WERI-Rb-1 (cell line): ENCODE measurements around the gene OSBPL5.

Experiments used
- DNase-seq: peaks from one replicate; pipeline ENCODE4 v3.0.0-alpha.2; 2020
- H3K27ac ChIP-seq: fragments of 250-450 bp; sonication (Bioruptor Pico); 2 replicates; pipeline ENCODE4 v1.5.1; 2020; ENCODE audit warnings: mild to moderate bottlenecking, moderate library complexity
- H3K27me3 ChIP-seq: fragments of 250-450 bp; sonication (Bioruptor Pico); 2 replicates; pipeline ENCODE4 v1.5.1; 2021; ENCODE audit warnings: mild to moderate bottlenecking, low read depth, moderate library complexity; ENCODE audit not compliant: insufficient read depth, severe bottlenecking
- H3K36me3 ChIP-seq: fragments of 250-450 bp; sonication (Bioruptor Pico); 2 replicates; pipeline ENCODE4 v1.5.1; 2020; ENCODE audit warnings: mild to moderate bottlenecking, moderate library complexity
- H3K4me3 ChIP-seq: 2 replicates; pipeline ENCODE4 v1.5.1; 2011; ENCODE audit warnings: low read depth, mild to moderate bottlenecking, control low read depth, low read length
- H3K9me3 ChIP-seq: fragments of 250-450 bp; sonication (Bioruptor Pico); 2 replicates; pipeline ENCODE4 v1.5.1; 2021; ENCODE audit warnings: mild to moderate bottlenecking, moderate library complexity; ENCODE audit not compliant: severe bottlenecking
- CTCF ChIP-seq: IDR thresholded peaks from 2 replicates; pipeline ENCODE4 v1.5.1; 2011; ENCODE audit warnings: low read depth, mild to moderate bottlenecking, control low read depth, inconsistent platforms, low read length

The OSBPL5 gene

GRCh38 chr11:3159296-3160190 lies 5.6 kb downstream of the OSBPL5 start:
- no peak for DNase-seq
- Histone ChIP-seq H3K4me3 (peak overlapping the region; percentile 40), H3K36me3 (no peaks in the 10 kb centered on the region), H3K27me3 (no peaks in the 10 kb centered on the region), H3K27ac (no peak overlapping the region), H3K9me3 (no peaks in the 10 kb centered on the region)
- no peak for TF ChIP-seq CTCF

GRCh38 chr11:3158821-3159220 lies 6.3 kb downstream of the OSBPL5 start:
- no peak for TF ChIP-seq CTCF
- no peaks in the 10 kb centered on the region for H3K36me3 ChIP-seq
- H3K27me3 ChIP-seq, result no peaks in the 10 kb centered on the region
- H3K27ac ChIP-seq, result no peak overlapping the region
- no peaks in the 10 kb centered on the region for H3K9me3 ChIP-seq
- DNase-seq, result no peak
- H3K4me3 ChIP-seq, result no peak overlapping the region

GRCh38 chr11:3158131-3158591 lies 6.9 kb downstream of the OSBPL5 start:
- no peak for TF ChIP-seq CTCF
- Histone ChIP-seq H3K4me3 (no peak overlapping the region), H3K9me3 (no peaks in the 10 kb centered on the region), H3K27me3 (no peaks in the 10 kb centered on the region), H3K36me3 (no peaks in the 10 kb centered on the region), H3K27ac (no peak overlapping the region)
- DNase-seq, result no peak

GRCh38 chr11:3157381-3158130 lies 7.6 kb downstream of the OSBPL5 start:
- no peaks in the 10 kb centered on the region for H3K36me3 ChIP-seq
- H3K27ac ChIP-seq, result no peak overlapping the region

GRCh38 chr11:3156661-3157311 lies 8.3 kb downstream of the OSBPL5 start:
- no peaks in the 10 kb centered on the region for H3K9me3 ChIP-seq
- no peak for DNase-seq
- H3K27ac ChIP-seq, result no peak overlapping the region
- H3K4me3 ChIP-seq, result no peak overlapping the region
- no peaks in the 10 kb centered on the region for H3K36me3 ChIP-seq
- TF ChIP-seq CTCF, result no peak
- no peaks in the 10 kb centered on the region for H3K27me3 ChIP-seq

More at GRCh38 chr11:3157381-3158130, 7.6 kb downstream of the OSBPL5 start:
- no peak for TF ChIP-seq CTCF
- Histone ChIP-seq H3K4me3 (no peak overlapping the region), H3K27me3 (no peaks in the 10 kb centered on the region), H3K9me3 (no peaks in the 10 kb centered on the region)
- no peak for DNase-seq
